ENCODE results near the gene PLAC9.

PLAC9 gene

GRCh38 chr10:80104066-80104926 lies 28.2 kb upstream of the PLAC9 start:
- peak; percentile 83 for DNase-seq (ENCODE audit: low read depth)
- TF ChIP-seq, protein P1, sequence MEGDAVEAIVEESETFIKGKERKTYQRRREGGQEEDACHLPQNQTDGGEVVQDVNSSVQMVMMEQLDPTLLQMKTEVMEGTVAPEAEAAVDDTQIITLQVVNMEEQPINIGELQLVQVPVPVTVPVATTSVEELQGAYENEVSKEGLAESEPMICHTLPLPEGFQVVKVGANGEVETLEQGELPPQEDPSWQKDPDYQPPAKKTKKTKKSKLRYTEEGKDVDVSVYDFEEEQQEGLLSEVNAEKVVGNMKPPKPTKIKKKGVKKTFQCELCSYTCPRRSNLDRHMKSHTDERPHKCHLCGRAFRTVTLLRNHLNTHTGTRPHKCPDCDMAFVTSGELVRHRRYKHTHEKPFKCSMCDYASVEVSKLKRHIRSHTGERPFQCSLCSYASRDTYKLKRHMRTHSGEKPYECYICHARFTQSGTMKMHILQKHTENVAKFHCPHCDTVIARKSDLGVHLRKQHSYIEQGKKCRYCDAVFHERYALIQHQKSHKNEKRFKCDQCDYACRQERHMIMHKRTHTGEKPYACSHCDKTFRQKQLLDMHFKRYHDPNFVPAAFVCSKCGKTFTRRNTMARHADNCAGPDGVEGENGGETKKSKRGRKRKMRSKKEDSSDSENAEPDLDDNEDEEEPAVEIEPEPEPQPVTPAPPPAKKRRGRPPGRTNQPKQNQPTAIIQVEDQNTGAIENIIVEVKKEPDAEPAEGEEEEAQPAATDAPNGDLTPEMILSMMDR (conservative IDR thresholded peaks at IDR 0.05; ENCODE audit: control insufficient read depth, insufficient read depth, low read depth, low read length): no peak
- no peak overlapping the region for H3K4me3 ChIP-seq (ENCODE audit: control insufficient read depth, low read depth, low read length)

- TF ChIP-seq, protein P1 (conservative IDR thresholded peaks at IDR 0.05; ENCODE audit: control insufficient read depth, insufficient read depth, low read depth, low read length): no peak
- no peak for DNase-seq (ENCODE audit: low read depth)
Observed at GRCh38 chr10:80108576-80109239, 23.8 kb upstream of the PLAC9 start.

GRCh38 chr10:80110986-80111385 lies 21.5 kb upstream of the PLAC9 start:
- no peak for DNase-seq (ENCODE audit: low read depth)
- TF ChIP-seq, protein P1 (conservative IDR thresholded peaks at IDR 0.05; ENCODE audit: control insufficient read depth, insufficient read depth, low read depth, low read length): no peak
- H3K4me3 ChIP-seq (ENCODE audit: control insufficient read depth, low read depth, low read length): no peak overlapping the region

More at GRCh38 chr10:80108576-80109239, 23.8 kb upstream of the PLAC9 start:
- no peak overlapping the region for H3K4me3 ChIP-seq (ENCODE audit: control insufficient read depth, low read depth, low read length)

DNA sequence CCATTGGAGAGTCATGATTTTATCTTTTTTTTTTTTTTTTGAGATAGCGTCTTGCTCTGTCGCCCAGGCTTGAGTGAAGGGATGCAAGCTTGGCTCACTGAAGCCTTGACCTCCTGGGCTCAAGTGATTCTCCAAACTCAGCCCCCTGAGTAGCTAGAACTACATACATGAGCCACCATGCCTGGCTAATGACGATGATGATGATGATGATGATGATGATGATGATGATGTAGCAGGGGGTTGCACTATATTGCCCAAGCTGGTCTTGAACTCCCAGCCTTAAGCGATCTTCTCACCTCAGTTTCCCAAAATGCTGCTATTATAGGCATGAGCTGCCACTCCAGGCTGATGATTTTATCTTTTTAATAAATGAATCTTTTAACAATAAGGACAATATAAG lies 13.9 kb upstream of the PLAC9 start:
- no peak for DNase-seq (ENCODE audit: low read depth)
- TF ChIP-seq, protein P1 (conservative IDR thresholded peaks at IDR 0.05; ENCODE audit: control insufficient read depth, insufficient read depth, low read depth, low read length): no peak
- H3K4me3 ChIP-seq (ENCODE audit: control insufficient read depth, low read depth, low read length): no peak overlapping the region

- TF ChIP-seq, protein P1 (conservative IDR thresholded peaks at IDR 0.05; ENCODE audit: control insufficient read depth, insufficient read depth, low read depth, low read length): no peak
- H3K4me3 ChIP-seq (ENCODE audit: control insufficient read depth, low read depth, low read length): no peak overlapping the region
- no peak for DNase-seq (ENCODE audit: low read depth)
Observed at GRCh38 chr10:80122110-80122710, 10.3 kb upstream of the PLAC9 start.

- H3K4me3 ChIP-seq (ENCODE audit: control insufficient read depth, low read depth, low read length): no peak overlapping the region
- DNase-seq (ENCODE audit: low read depth): peak; percentile 91
- TF ChIP-seq, protein P1 (conservative IDR thresholded peaks at IDR 0.05; ENCODE audit: control insufficient read depth, insufficient read depth, low read depth, low read length): no peak
Observed at GRCh38 chr10:80122746-80123145, 9.8 kb upstream of the PLAC9 start.

Measured in fibroblast of mammary gland (primary cell).